Measurements from ENCODE around the gene RAB23.

GRCh38 chr6:57142178-57142525, 80.0 kb downstream of the RAB23 start:
- TF ChIP-seq YY1 (IDR thresholded peaks at IDR 0.05; ENCODE audit: insufficient read depth, insufficient read length) (no peak), SUZ12 (IDR thresholded peaks at IDR 0.05; ENCODE audit: extremely low read depth, insufficient read depth, insufficient read length) (no peak)
